ENCODE results near the gene CDHR4. TPM values are rescaled to one million over a fixed set of nuclear protein-coding genes. Genes with fewer than 3 reads are reported as not detected.
"Not testable (repeated sequence)": the region's sequence is repeated elsewhere in the genome, so short reads cannot be mapped to it uniquely, and the experiment has no call there.

Gene CDHR4
- total RNA-seq, 2 donors from 2014 or later = 0.24 TPM; not detected in 1

- DNase-seq (peak; percentile 55), ATAC-seq (peak; percentile 38 to 60)
- intact Hi-C loops (cut with DNase I) = no loop called here
Measured at GRCh38 chr3:49785565-49786356, 13.9 kb downstream of the CDHR4 start.

GRCh38 chr3:49782277-49782676 lies 17.4 kb downstream of the CDHR4 start:
- DNase-seq; intact Hi-C loops (cut with DNase I); ATAC-seq: not testable (repeated sequence)

- intact Hi-C loops (cut with DNase I) = no loop called here
- no peak for DNase-seq
- no peak for ATAC-seq
Measured at GRCh38 chr3:49781415-49782199, 18.1 kb downstream of the CDHR4 start.

- intact Hi-C loops (cut with DNase I); DNase-seq; ATAC-seq: not testable (repeated sequence)
Measured at GRCh38 chr3:49780975-49781365, 18.7 kb downstream of the CDHR4 start.

- no peak for ATAC-seq
- no peak for DNase-seq
- intact Hi-C loops (cut with DNase I) = no loop called here
Measured at GRCh38 chr3:49780080-49780974, 19.3 kb downstream of the CDHR4 start.

- DNase-seq (no peak), ATAC-seq (no peak)
- intact Hi-C loops (cut with DNase I) = no loop called here
Measured at GRCh38 chr3:49779358-49780079, 20.2 kb downstream of the CDHR4 start.

- DNase-seq; intact Hi-C loops (cut with DNase I); ATAC-seq: not testable (repeated sequence)
Measured at GRCh38 chr3:49776101-49776500, 23.6 kb downstream of the CDHR4 start.

GRCh38 chr3:49775538-49775937 lies 24.1 kb downstream of the CDHR4 start:
- no peak for DNase-seq
- intact Hi-C loops (cut with DNase I) = no loop called here
- ATAC-seq = peak in 1 of 2 donors; percentile 40

- DNase-seq = no peak
- ATAC-seq = no peak
- intact Hi-C loops (cut with DNase I) = no loop called here
Measured at GRCh38 chr3:49772703-49773102, 27.0 kb downstream of the CDHR4 start.

- intact Hi-C loops (cut with DNase I) = no loop called here
- no peak for ATAC-seq
- no peak for DNase-seq
Measured at GRCh38 chr3:49771340-49771938, 28.2 kb downstream of the CDHR4 start.

- ATAC-seq = no peak
- intact Hi-C loops (cut with DNase I) = no loop called here
Measured at GRCh38 chr3:49769926-49770325, 29.7 kb downstream of the CDHR4 start.

GRCh38 chr3:49769286-49769915 lies 30.3 kb downstream of the CDHR4 start:
- intact Hi-C loops (cut with DNase I) = no loop called here
- ATAC-seq (no peak), DNase-seq (no peak)

More at GRCh38 chr3:49769926-49770325, 29.7 kb downstream of the CDHR4 start:
- DNase-seq = no peak

- intact Hi-C loops (cut with DNase I) = no loop called here
- ATAC-seq = no peak
- DNase-seq = no peak
Measured at GRCh38 chr3:49763981-49764380, 35.7 kb downstream of the CDHR4 start.

GRCh38 chr3:49761661-49762060 lies 38.0 kb downstream of the CDHR4 start:
- intact Hi-C loops (cut with DNase I) = no loop called here
- no peak for ATAC-seq
- DNase-seq = no peak

GRCh38 chr3:49759226-49759625 lies 40.4 kb downstream of the CDHR4 start:
- intact Hi-C loops (cut with DNase I) = no loop called here
- DNase-seq (no peak), ATAC-seq (peak in 1 of 2 donors; percentile 26)

GRCh38 chr3:49757197-49757596 lies 42.5 kb downstream of the CDHR4 start:
- no peak for ATAC-seq

GRCh38 chr3:49756036-49756435 lies 43.6 kb downstream of the CDHR4 start:
- intact Hi-C loops (cut with DNase I) = no loop called here
- ATAC-seq = no peak
- no peak for DNase-seq

More at GRCh38 chr3:49757197-49757596, 42.5 kb downstream of the CDHR4 start:
- intact Hi-C loops (cut with DNase I) = no loop called here
- DNase-seq = no peak

- ATAC-seq = no peak
- no peak for DNase-seq
- intact Hi-C loops (cut with DNase I) = no loop called here
Measured at GRCh38 chr3:49754536-49754935, 45.1 kb downstream of the CDHR4 start.

Measured in left cardiac atrium (tissue), 4 donors.